Stomach (tissue), 4 donors: ENCODE results near the gene CTSL.

Source experiments
- POLR2A ChIP-seq, 4 donors: fragments of 450-650 bp; IDR thresholded peaks; one replicate each; pipeline ENCODE4 v1.6.1; 2016; ENCODE audit warnings: antibody characterized with exemption in 4 of 4, control low read depth in 2 of 4, mild to moderate bottlenecking in 1 of 4, moderate library complexity in 1 of 4
- POLR2AphosphoS5 ChIP-seq, 3 donors: sonication (generic); formaldehyde crosslinking; IDR thresholded peaks; one replicate each; pipeline ENCODE4 v1.6.1; 2016; ENCODE audit warnings: antibody characterized with exemption in 3 of 3
- TF ChIP-seq, protein P1 (sequence below), 7 experiments: fragments of 450-650 bp in 4 of 7; fragments of 200-600 bp in 3 of 7; sonication (generic) in 3 of 7; IDR thresholded peaks; one replicate each; pipeline ENCODE4 v1.5.1; 2016 to 2019; ENCODE audit warnings: antibody characterized with exemption in 7 of 7, control low read depth in 2 of 7, mild to moderate bottlenecking in 1 of 7

DNA sequence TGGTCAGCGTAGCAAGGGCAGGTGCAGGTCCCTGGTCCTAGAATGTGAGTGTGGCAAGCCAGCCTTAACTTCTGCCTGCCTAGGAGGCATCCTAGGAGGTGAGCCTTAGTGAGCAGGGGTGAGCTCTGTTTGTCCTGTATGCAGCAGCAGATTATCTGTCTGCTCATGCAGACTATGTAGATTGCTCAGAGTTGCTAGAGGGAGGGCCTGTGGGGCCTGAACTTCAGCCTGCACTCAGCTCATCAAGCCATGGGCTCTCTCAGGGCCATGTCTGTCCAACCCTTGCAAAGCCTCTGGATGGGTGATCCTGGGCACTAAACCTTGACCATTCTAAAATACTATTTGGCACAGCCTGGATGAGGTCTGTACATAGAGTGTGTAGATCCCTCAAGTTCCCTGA lies 8.5 kb upstream of the CTSL start:
- TF ChIP-seq, protein P1, sequence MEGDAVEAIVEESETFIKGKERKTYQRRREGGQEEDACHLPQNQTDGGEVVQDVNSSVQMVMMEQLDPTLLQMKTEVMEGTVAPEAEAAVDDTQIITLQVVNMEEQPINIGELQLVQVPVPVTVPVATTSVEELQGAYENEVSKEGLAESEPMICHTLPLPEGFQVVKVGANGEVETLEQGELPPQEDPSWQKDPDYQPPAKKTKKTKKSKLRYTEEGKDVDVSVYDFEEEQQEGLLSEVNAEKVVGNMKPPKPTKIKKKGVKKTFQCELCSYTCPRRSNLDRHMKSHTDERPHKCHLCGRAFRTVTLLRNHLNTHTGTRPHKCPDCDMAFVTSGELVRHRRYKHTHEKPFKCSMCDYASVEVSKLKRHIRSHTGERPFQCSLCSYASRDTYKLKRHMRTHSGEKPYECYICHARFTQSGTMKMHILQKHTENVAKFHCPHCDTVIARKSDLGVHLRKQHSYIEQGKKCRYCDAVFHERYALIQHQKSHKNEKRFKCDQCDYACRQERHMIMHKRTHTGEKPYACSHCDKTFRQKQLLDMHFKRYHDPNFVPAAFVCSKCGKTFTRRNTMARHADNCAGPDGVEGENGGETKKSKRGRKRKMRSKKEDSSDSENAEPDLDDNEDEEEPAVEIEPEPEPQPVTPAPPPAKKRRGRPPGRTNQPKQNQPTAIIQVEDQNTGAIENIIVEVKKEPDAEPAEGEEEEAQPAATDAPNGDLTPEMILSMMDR (IDR thresholded peaks at IDR 0.05): no peak
- no peak for TF ChIP-seq POLR2AphosphoS5 (IDR thresholded peaks at IDR 0.05)
- no peak for TF ChIP-seq POLR2A (IDR thresholded peaks at IDR 0.05)
